Astrocyte (in vitro differentiated cells and primary cell): Measurements from ENCODE around the gene PIMREG. TPM values are rescaled to one million over a fixed set of nuclear protein-coding genes. Genes with fewer than 3 reads are reported as not detected.
"Not testable (repeated sequence)": the region's sequence is repeated elsewhere in the genome, so short reads cannot be mapped to it uniquely, and the experiment has no call there.

Experiments
- DNase-seq: peaks from one replicate; pipeline ENCODE4 v3.0.0-alpha.2; 2010; ENCODE audit warnings: low read depth
- FAIRE-seq: peaks from 2 replicates; lab custom pipeline; 2011; peaks lifted over from hg19 to GRCh38; lab: Jason Lieb, UNC
- H2AFZ ChIP-seq: 2 replicates; pipeline ENCODE4 v1.6.0; 2012; ENCODE audit warnings: low read depth, low read length, inconsistent platforms
- H3K27ac ChIP-seq: 2 replicates; pipeline ENCODE4 v1.5.1; 2011; ENCODE audit warnings: low read depth, low read length, inconsistent platforms
- H3K27me3 ChIP-seq: 2 replicates; pipeline ENCODE4 v1.6.0; 2011; ENCODE audit warnings: low read length, inconsistent platforms; ENCODE audit not compliant: insufficient read depth
- H3K36me3 ChIP-seq: 2 replicates; pipeline ENCODE4 v1.5.1; 2011; ENCODE audit warnings: low read length, inconsistent platforms; ENCODE audit not compliant: insufficient read depth
- H3K4me1 ChIP-seq: 2 replicates; pipeline ENCODE4 v1.5.1; 2011; ENCODE audit warnings: low read length, inconsistent platforms; ENCODE audit not compliant: insufficient read depth
- H3K4me2 ChIP-seq: 2 replicates; pipeline ENCODE4 v1.6.0; 2012; ENCODE audit warnings: low read length, inconsistent platforms
- H3K4me3 ChIP-seq: 2 replicates; pipeline ENCODE4 v1.5.1; 2011; ENCODE audit warnings: low read depth, mild to moderate bottlenecking, low read length, inconsistent platforms; ENCODE audit not compliant: insufficient read depth
- H3K79me2 ChIP-seq: 2 replicates; pipeline ENCODE4 v1.6.0; 2012; ENCODE audit warnings: mild to moderate bottlenecking, low read length, inconsistent platforms; ENCODE audit not compliant: insufficient read depth
- H3K9ac ChIP-seq: 2 replicates; pipeline ENCODE4 v1.6.0; 2012; ENCODE audit warnings: mild to moderate bottlenecking, low read length, inconsistent platforms
- H3K9me3 ChIP-seq: 2 replicates; pipeline ENCODE4 v1.5.1; 2012; ENCODE audit warnings: low read depth, mild to moderate bottlenecking, low read length, inconsistent platforms; ENCODE audit not compliant: insufficient read depth
- H4K20me1 ChIP-seq: 2 replicates; pipeline ENCODE4 v1.6.0; 2012; ENCODE audit warnings: low read length, inconsistent platforms; ENCODE audit not compliant: insufficient read depth
- H3K27ac Mint-ChIP-seq: one replicate; pipeline ENCODE4 v1.8.0; 2021; ENCODE audit warnings: mild to moderate bottlenecking, mixed read lengths; ENCODE audit not compliant: unreplicated experiment
- H3K27me3 Mint-ChIP-seq: one replicate; pipeline ENCODE4 v1.8.0; 2021; ENCODE audit warnings: low read depth, mixed read lengths; ENCODE audit not compliant: unreplicated experiment
- H3K36me3 Mint-ChIP-seq: one replicate; pipeline ENCODE4 v1.8.0; 2021; ENCODE audit warnings: low read depth, mixed read lengths; ENCODE audit not compliant: unreplicated experiment
- H3K4me1 Mint-ChIP-seq: one replicate; pipeline ENCODE4 v1.8.0; 2021; ENCODE audit warnings: low read depth, mixed read lengths; ENCODE audit not compliant: unreplicated experiment
- H3K4me3 Mint-ChIP-seq: one replicate; pipeline ENCODE4 v1.8.0; 2021; ENCODE audit warnings: mild to moderate bottlenecking, moderate library complexity, mixed read lengths; ENCODE audit not compliant: unreplicated experiment
- H3K9me3 Mint-ChIP-seq: one replicate; pipeline ENCODE4 v1.8.0; 2021; ENCODE audit warnings: mild to moderate bottlenecking, mixed read lengths; ENCODE audit not compliant: unreplicated experiment
- EZH2 ChIP-seq: IDR thresholded peaks from 2 replicates; pipeline ENCODE4 v1.6.1; 2012; ENCODE audit warnings: mild to moderate bottlenecking, low read length, inconsistent platforms; ENCODE audit not compliant: insufficient read depth
- total RNA-seq: library from RNA; stranded (reverse); gene quantifications from 2 replicates; pipeline ENCODE4 v1.2.1, GENCODE V29; 2021
- TF ChIP-seq, protein P1 (sequence below): IDR thresholded peaks from 2 replicates; pipeline ENCODE4 v1.5.1; 2011; ENCODE audit warnings: low read depth, mild to moderate bottlenecking, inconsistent platforms, low read length, moderate library complexity; ENCODE audit not compliant: insufficient read depth

PIMREG gene
- total RNA-seq, 1 donor from 2014 or later = 2.6 TPM

GRCh38 chr17:6479622-6480302, 35.5 kb downstream of the PIMREG start:
- no peaks in the 10 kb centered on the region for H3K4me1 ChIP-seq
- no peaks in the 10 kb centered on the region for H3K9me3 ChIP-seq
- TF ChIP-seq, protein P1, sequence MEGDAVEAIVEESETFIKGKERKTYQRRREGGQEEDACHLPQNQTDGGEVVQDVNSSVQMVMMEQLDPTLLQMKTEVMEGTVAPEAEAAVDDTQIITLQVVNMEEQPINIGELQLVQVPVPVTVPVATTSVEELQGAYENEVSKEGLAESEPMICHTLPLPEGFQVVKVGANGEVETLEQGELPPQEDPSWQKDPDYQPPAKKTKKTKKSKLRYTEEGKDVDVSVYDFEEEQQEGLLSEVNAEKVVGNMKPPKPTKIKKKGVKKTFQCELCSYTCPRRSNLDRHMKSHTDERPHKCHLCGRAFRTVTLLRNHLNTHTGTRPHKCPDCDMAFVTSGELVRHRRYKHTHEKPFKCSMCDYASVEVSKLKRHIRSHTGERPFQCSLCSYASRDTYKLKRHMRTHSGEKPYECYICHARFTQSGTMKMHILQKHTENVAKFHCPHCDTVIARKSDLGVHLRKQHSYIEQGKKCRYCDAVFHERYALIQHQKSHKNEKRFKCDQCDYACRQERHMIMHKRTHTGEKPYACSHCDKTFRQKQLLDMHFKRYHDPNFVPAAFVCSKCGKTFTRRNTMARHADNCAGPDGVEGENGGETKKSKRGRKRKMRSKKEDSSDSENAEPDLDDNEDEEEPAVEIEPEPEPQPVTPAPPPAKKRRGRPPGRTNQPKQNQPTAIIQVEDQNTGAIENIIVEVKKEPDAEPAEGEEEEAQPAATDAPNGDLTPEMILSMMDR = no peak
- TF ChIP-seq EZH2 = no peak

GRCh38 chr17:6480303-6480675, 36.0 kb downstream of the PIMREG start:
- TF ChIP-seq, protein P1 = no peak
- no peak for TF ChIP-seq EZH2
- Histone ChIP-seq H3K27ac (no peak overlapping the region), H3K4me3 (no peak overlapping the region), H3K9ac (no peak overlapping the region), H3K9me3 (no peaks in the 10 kb centered on the region), H3K79me2 (no peaks in the 10 kb centered on the region), H2AFZ (no peak overlapping the region), H3K36me3 (no peaks in the 10 kb centered on the region), H3K4me1 (no peaks in the 10 kb centered on the region), H3K4me2 (no peak overlapping the region), H3K27me3 (peaks cover 10% of the 10 kb centered on the region), H4K20me1 (no peaks in the 10 kb centered on the region)
- DNase-seq (no peak), FAIRE-seq (no peak)
- Mint-ChIP-seq H3K4me1 (peaks cover 3% of the 10 kb centered on the region), H3K9me3 (no peaks in the 10 kb centered on the region), H3K27me3 (peaks cover 72% of the 10 kb centered on the region), H3K36me3 (peaks cover 3% of the 10 kb centered on the region), H3K4me3 (no peak overlapping the region), H3K27ac (no peak overlapping the region)

More at GRCh38 chr17:6479622-6480302, 35.5 kb downstream of the PIMREG start:
- Histone ChIP-seq H3K4me3 (no peak overlapping the region), H4K20me1 (no peaks in the 10 kb centered on the region), H3K4me2 (no peak overlapping the region), H3K27me3 (peaks cover 10% of the 10 kb centered on the region), H2AFZ (no peak overlapping the region), H3K9ac (no peak overlapping the region), H3K27ac (no peak overlapping the region), H3K79me2 (no peaks in the 10 kb centered on the region), H3K36me3 (no peaks in the 10 kb centered on the region)
- H3K27me3 Mint-ChIP-seq = peaks cover 72% of the 10 kb centered on the region
- peaks cover 3% of the 10 kb centered on the region for H3K36me3 Mint-ChIP-seq
- no peak overlapping the region for H3K4me3 Mint-ChIP-seq
- H3K27ac Mint-ChIP-seq = no peak overlapping the region
- no peaks in the 10 kb centered on the region for H3K9me3 Mint-ChIP-seq
- FAIRE-seq (no peak), DNase-seq (no peak)
- peaks cover 3% of the 10 kb centered on the region for H3K4me1 Mint-ChIP-seq

- peak overlapping the region; percentile 18 for H3K27ac Mint-ChIP-seq
- H2AFZ ChIP-seq = no peak overlapping the region
- H3K27me3 Mint-ChIP-seq = peaks cover 76% of the 10 kb centered on the region
- DNase-seq = no peak
- no peaks in the 10 kb centered on the region for H4K20me1 ChIP-seq
- H3K9me3 ChIP-seq = no peaks in the 10 kb centered on the region
- H3K36me3 Mint-ChIP-seq = peaks cover 6% of the 10 kb centered on the region
- no peak for FAIRE-seq
- H3K4me3 ChIP-seq = no peak overlapping the region
- no peaks in the 10 kb centered on the region for H3K79me2 ChIP-seq
- H3K9me3 Mint-ChIP-seq = no peaks in the 10 kb centered on the region
- no peaks in the 10 kb centered on the region for H3K36me3 ChIP-seq
- no peaks in the 10 kb centered on the region for H3K4me1 ChIP-seq
- no peak overlapping the region for H3K4me3 Mint-ChIP-seq
- H3K4me2 ChIP-seq = no peak overlapping the region
- no peak for TF ChIP-seq EZH2
- TF ChIP-seq, protein P1 = no peak
- no peak overlapping the region for H3K9ac ChIP-seq
- no peak overlapping the region for H3K27ac ChIP-seq
- H3K4me1 Mint-ChIP-seq = peaks cover 1% of the 10 kb centered on the region
- H3K27me3 ChIP-seq = peaks cover 8% of the 10 kb centered on the region
These were observed 37.8 kb downstream of the PIMREG start for GRCh38 chr17:6482105-6482455.

DNA sequence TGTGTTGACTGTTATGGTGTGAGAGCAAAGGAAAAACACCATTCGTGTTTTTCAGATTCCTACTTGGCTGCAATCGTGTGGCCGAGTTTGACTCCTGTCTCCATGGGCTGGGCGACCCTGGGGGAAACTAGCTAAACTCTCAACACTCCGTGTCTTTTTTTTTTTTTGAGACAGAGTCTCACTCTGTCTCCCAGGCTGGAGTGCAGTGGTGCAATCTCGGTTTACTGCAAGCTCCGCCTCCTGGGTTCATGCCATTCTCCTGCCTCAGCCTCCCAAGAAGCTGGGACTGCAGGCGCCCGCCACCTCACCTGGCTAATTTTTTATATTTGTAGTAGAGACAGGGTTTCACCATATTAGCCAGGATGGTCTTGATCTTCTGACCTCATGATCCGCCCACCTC, 38.5 kb downstream of the PIMREG start:
- not testable (repeated sequence) for H3K27ac ChIP-seq, H3K36me3 Mint-ChIP-seq, H3K27me3 ChIP-seq, H3K9ac ChIP-seq, FAIRE-seq, H3K36me3 ChIP-seq, H4K20me1 ChIP-seq, H3K4me3 ChIP-seq, H3K4me3 Mint-ChIP-seq, H3K9me3 Mint-ChIP-seq, H3K9me3 ChIP-seq, H2AFZ ChIP-seq, H3K79me2 ChIP-seq, H3K4me1 ChIP-seq, H3K4me2 ChIP-seq, DNase-seq, H3K27ac Mint-ChIP-seq, H3K4me1 Mint-ChIP-seq
- H3K27me3 Mint-ChIP-seq = peaks cover 72% of the 10 kb centered on the region
